Cerebellar cortex (tissue), 1 donor: ENCODE measurements around the gene LRRC4C.
"Not testable (repeated sequence)": the region's sequence is repeated elsewhere in the genome, so short reads cannot be mapped to it uniquely, and the experiment has no call there.

Source experiments
- DNase-seq: peaks from one replicate; pipeline ENCODE4 v3.0.0-alpha.2; 2015; ENCODE audit warnings: low spot score

LRRC4C gene

DNA sequence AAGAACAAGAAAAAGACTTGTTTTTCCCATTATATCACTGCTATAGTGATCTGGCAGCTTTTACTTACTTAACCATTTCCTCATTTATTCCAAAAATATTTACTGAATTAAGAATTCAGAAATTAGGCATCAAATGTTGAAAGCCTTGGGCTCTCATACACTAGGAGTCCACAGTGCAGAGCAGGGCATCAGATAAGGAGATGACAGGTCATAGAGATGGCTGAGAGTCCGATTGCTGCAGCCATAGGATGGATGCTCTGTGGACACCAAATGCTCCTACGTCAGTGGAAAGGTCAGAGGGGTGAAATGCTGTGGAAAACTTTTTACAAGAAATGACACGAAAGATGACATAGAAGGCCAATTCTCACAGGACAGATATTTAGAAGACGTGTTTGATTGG, 771.1 kb downstream of the LRRC4C start:
- no peak for DNase-seq

DNA sequence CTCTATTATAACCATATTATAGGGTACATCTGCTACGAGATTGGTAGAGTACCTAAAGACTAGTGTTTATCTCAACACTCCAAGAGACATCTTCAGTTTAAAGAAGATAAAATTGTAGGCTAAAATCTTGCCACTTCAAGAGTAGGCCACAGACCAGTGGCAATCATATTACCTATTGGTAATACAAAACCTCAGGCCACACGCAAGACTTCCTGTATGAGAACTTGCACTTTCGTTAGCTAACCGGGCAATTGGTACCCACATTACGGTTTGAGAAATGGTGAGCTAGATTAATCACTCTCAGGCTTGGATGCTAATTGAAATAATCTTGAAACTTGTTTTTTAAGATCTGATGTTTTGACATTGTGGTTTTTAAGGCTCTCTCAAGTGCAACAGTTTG, 772.7 kb downstream of the LRRC4C start:
- no peak for DNase-seq

DNA sequence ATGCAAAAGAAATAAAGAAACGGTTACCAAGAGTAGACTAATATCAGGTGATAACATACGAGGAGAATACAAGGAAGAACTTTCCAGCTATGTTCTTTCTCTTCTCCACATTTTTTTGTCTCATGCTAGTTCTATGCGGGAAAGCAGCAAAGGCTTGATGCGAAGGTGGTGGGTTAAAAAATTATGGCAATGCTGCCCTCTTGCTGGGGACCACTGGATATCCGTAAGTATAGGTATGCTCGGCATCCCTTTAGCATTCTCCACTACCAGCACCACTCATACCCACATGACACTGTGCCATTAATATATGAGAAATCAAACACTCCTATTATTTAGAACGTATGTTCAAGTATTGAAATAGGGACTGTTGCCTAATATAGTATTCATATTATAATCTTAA, 776.4 kb downstream of the LRRC4C start:
- DNase-seq = no peak

DNA sequence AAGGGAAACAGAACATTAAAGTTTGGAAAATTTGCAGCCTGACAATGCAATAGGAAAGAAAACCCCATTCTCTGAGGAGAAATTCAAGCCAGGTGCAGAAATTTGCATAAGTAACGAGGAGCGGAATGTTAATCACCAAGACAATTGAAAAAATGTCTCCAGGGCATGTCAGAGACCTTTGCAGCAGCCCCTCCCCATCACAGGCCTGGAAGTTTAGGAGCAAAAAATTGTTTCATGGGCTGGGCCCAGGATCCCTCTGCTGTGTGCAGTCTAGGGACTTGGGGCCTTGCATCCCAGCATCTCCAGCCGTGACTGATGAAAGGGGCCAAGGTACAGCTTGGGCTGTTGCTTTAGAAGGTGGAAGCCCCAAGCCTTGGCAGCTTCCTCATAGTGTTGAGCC, 780.2 kb downstream of the LRRC4C start:
- no peak for DNase-seq

DNA sequence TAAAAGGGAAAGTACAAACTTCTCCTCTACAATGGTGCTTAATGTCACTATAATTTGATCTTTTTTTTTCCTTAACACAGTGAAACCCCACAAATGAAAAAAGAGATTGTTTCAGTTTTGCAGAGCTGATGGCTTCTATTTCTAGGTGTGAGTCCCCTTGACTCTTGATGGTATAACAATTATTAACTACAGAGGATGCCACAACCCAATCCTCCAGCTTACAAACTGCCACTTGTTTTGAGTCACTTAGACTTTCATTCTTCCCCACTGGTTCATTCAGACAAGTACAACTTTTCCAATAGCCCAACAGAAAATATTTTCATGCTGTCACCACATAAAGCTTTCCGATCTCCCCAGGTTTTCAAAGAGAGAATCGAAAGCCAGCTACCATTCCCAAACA, 812.2 kb downstream of the LRRC4C start:
- no peak for DNase-seq

DNA sequence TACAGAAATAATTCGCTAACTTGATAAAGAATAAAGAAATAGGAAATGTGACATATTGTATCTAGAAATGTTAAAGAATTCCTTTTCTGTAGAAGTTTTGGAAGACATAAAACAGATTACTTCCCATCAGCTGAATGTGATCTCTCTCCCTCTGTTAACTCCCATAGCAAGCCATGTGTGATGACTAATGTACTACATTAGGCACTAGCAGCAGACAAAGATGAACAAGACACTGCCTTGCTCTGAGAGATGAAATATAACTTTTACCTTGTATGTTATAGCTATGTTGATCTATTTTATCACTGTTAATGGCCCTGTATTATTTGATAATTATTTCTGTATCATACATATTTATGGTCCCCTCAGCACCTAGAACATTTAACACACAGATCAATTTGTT, 817.2 kb downstream of the LRRC4C start:
- no peak for DNase-seq

DNA sequence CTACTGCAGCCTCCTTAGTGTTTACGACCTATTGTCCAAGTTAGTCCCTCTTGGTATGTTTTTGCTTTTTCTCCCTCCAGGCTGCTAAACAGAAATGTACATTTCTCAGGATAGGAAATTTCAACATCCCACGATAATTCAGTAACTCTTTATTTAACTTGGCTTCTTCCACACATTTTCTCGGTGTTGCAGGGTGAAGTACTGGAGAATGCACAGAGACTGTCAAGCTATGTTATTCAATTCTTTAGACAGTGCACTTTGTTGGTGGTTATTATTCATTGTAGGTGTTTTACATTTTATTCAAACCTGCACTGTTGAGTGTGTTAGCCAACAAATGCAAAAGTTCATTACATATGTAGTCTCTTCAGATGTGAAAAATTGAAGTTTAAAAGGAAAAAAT, 839.8 kb downstream of the LRRC4C start:
- no peak for DNase-seq

DNA sequence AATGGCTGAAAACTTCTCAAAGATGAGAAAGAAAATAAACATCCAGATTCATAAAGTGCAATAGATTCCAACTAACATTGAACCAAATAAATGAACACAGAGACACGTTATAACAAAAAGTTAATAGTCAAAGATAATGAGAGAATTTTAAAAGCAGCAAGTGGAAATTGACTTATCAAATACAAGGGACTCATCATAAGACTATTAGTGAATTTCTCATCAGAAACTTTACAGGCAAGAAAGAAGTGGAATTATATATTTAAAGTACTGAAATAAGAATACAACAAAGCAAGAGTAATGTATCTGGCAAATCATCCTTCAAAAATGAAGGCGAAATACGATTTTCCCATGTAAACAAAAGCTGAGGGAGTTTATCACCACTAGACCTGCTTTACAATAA, 852.7 kb downstream of the LRRC4C start:
- no peak for DNase-seq

DNA sequence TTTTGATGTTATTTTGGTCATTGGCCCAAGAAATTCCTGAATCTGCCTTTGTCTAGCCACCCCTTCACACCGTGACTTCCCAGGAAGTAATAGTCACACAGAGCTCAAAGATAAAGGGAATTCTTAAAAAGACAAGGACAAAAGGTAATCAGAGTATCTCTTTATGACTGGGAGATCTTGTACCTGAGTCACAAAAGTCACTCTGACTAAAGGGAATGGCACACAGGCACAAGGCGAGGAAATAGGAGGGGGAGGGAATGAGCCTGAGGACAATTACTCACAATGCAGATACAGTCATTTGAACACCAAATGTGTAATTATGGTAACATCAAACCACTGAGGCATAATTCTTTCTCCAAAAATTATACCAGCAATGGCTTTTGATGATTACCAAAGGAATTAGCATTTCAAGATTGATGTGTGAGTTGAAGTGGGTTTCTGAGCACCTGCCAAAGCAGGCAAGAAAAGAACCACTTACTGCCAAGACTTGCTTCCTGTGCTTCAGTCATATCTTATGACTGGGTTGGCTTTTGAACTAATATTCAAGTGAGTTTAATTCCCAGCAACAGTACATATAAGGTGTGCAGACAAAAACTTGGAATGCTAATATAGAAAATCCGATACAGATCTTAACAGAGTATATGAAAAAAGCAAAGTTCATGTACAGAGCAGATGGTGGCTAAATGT, 856.4 kb downstream of the LRRC4C start:
- DNase-seq = no peak

DNA sequence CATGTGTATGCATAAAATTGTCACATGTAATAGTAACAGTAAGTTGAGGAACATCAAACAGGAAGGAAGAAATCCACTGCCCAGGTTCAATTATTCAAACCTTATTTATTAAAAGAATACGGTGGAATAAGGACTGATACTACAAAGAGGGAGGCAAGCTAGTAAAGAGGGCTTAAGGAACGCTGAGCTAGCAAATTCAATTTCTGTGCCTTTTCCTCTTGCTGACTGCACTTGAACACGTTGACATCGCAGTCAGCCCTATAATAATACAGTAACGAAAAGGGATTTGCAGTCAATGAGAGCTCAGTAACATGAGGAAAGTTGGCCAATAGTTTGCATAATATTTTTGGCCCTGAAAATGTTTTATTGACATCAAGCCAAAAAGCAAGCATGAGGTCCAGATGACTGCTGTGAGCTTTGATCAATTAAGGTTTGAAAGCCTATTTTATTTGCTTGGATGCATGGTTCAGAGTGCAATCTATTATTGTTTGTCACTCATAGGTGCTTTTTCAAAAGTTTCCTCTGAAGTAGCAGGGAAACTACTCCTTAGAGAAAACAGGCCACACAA, 861.8 kb downstream of the LRRC4C start:
- DNase-seq = no peak

DNA sequence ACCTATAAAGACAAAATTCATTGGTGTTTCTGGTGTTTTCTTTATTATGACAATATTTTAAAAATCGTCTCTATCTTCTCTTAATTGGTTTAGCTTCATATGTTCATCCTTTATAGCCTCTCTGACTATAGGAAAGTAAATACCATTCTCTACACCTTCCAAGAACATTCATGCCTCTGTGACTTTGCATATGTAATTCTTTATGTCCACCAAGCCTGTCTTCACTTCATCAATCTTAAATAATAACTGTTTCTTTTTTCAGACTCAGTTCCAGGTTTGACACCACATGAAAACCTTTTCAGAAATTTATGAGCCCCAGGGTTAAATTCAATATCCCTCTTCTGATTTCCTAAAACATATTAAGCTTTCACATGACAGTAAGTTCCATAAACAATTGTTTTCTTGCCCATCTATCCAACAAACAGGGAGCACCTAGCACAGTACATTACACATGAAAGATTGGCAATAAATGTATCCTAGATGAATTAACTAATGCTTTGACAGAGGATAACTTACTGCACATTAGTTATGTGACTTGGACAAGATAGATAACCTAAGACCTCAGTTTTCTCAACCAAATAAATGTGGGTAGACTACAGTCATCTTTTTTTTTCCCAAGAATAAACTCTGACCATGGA, 886.1 kb downstream of the LRRC4C start:
- no peak for DNase-seq

DNA sequence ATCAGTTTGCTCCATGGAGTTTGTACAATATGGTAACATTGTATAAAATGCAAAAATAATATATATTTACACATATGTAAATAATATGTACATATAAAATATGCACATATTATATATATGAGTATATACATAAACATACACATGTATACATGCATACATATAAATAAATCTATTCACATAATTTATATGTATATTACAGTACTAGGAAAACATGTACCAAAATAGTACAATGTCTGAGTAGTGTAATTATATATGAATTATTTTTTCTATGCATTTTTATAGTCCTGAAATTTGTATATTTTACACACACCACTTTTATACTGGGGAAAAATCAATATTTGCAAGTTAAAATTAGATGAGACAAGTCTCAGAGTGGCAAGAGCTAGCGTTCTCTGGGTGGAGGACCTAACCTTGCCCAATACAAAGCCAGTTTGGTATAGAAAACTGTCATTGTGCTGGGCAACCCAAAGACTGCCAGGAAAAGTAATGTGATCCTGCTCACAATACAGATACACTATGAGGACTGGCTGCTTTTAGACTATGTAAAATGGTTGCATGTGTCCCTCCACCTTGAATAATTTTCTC, 889.4 kb downstream of the LRRC4C start:
- no peak for DNase-seq

DNA sequence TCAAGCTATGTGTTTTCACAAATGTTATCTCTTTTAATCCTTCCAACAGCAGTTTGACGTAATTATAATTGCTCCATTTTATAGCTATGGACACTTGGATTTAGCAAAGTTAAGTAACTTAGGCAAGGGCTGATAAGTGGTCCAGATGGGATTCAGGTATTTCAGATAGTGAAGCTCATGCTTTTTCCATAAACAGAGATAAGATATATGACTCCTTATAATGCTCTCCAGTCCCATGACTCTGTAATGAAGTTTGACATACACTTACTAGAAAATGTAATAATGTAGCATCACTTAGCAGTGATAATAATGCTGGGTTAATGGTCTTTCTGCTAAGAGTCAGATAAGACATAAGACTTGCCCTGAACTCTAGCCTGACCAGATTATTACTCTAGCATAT, 892.1 kb downstream of the LRRC4C start:
- no peak for DNase-seq

DNA sequence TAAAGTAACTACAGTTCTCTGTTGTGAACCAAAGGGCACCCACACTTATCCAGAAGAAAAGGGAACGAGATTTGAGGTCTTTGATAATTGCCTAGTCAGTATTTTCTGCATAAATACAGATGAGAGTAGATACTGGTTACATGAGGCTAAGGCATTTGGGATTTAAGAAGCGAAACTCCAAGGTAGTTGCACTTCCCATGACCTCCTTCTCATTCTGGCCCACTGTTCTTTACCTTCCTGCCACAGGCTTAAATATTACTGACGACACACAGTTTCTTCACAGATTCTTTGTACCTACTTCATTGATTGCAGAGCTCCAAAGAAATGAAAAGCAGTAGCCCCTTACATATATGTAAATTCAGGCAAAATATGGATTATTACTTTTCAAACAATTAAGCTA, 915.3 kb downstream of the LRRC4C start:
- no peak for DNase-seq

DNA sequence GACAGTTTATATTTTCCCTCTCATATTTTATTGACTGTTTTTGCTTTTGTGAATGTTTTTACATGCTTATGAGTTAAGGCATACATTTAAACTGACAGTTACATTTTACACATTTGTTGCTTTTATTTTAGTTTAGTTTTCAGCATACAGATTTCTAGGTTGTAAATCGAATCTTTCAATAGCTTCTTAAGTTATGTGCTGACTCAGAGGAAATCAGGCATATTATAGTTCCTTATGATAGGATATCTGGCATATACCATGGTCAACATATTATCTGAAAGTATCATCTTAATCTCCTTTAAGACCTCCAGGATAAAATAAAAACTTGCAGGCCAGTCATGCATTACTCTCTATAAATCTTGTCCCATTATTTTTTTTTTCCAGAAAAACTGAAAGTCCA, 916.6 kb downstream of the LRRC4C start:
- no peak for DNase-seq

DNA sequence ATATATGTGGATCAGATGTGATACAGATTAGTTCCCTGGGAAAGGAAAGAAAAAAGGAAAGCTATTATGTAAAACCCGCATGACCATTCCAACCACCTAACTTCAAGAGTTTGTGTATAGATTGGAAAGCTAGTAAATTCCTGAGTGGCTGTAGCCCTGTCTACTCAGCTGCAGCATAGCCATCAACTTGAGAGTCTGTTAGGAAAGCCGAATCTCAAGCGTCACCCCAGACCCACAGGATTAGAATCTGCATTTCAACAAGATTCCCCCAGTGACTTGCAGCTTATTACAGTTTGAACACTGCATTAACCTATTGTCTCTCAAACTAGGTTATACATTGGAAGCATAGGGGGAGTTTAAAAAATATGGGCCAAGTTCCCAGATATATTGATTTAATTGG, 921.7 kb downstream of the LRRC4C start:
- DNase-seq = no peak

DNA sequence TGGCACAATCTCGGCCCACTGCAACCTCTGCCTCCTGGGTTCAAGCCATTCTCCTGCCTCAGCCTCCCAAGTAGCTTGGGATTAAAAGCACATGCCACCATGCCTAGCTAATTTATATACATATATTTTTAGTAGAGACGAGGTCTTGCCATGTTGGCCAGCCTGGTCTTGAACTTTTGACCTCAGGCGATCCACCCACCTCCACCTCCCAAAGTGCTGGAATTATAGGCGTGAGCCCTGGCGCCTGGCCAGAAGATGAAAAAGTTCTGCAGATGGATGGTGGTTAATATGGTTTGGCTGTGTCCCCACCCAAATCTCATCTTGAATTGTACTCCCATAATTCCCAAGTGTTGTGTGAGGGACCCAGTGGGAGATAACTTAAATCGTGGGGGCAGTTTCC, 937.4 kb downstream of the LRRC4C start:
- not testable (repeated sequence) for DNase-seq

DNA sequence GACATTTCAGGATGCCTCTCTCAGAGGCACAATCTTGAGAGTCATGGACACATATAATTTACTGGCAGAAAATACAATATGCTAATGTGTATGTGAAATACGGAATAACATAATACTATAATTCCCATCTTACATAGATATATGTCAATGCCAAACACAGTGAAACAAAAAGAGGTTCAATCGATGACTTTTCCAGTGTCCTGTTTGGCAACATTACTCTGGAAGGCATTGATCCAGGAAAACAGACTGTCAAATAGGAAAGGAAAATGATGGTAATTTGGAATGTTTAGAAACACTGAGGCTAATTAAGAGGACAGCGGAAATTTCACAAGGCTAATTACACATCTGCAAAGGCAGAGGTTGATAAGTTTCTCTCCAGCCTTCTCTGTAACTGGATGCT, 942.3 kb downstream of the LRRC4C start:
- no peak for DNase-seq

DNA sequence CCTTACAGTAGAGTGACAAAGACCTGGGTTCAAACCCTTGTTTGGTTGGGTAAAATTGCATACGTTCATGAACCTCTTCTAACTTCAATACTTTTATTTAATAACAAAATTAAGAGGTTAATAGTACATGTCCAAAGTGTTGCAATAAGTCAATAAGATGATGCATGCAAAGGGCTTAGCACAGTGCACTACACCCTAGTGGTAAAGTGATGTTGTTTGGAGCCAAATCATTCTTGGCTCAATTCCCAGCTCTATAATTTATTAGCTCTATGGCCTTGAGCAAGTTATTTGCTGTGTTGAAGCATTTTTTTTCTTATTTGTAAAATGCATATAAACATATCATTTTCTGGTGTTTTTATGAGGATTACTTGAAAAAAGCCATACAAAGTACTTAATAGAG, 945.3 kb downstream of the LRRC4C start:
- no peak for DNase-seq

DNA sequence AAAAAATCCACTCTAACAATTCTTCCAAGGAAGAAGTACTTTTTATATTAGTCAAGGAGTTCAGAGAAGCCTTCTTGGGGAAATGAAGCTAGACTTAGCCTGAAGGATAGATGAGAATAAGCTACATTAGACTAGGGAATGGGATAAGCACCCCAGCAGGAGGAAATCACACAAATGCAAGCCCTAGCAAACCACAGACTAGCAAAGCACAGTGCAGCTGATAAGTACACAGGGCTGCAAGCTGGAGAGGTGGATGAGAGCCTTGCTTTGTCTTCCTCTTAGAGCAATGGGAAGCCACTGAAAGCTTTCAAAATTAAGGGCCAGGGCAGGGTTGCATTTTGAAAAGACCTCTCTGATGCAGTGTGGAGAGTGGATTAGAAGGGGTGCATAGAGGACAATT, 946.2 kb downstream of the LRRC4C start:
- no peak for DNase-seq

DNA sequence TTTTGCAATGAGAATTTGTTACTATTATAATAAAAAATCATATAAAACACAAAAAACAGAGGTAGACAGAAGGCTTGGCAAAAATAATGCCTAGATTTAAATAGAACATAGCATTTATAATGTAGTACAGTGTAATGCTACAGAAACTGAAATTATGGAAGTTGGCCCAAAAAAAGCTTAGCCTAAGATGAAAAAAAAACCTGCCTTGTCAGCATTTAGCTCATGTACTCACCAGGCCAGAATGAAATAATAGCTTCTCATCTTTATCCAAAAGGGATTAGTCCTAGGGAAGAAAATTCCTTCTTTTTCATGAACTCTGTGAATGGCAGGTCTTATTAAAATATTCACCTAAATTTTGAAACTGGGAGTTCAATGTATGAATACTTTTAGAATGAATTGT, 951.1 kb downstream of the LRRC4C start:
- DNase-seq = no peak

DNA sequence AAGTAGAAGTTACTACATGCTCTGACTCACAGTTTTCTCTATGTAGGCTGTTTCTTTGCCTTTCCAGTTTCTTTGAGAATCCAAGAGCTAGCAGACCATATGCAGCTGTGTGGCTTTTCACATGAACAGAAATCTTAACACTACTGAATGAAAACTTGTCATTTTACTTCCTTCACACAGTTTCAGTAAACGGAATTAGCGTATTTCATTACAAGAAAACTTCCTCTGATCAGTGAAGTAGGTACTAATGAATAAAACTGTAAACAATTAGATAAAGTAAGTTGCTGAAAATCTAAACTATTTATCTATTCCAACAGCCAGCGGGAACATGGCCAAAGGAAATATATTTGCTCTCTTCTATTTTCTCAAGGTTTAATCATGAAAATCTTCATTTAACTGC, 953.2 kb downstream of the LRRC4C start:
- DNase-seq = no peak

DNA sequence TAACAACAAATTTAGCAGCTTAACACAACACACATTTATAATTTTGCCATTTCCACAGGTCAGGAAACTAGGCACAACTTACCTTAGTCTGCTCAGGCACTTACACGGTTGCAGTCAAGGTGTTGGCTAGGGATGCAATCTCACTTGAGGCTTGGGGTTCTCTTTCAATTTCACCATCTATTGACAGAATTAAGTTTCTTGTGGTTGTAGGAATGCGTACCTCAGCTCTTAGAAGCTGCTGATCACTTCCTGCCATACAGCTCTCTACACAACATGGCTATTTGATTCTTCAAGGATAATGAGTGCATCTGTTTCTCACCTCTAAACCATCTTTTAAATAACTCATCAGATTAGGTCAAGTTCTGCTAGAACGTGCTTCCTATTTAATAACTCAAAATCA, 968.1 kb downstream of the LRRC4C start:
- DNase-seq = no peak

DNA sequence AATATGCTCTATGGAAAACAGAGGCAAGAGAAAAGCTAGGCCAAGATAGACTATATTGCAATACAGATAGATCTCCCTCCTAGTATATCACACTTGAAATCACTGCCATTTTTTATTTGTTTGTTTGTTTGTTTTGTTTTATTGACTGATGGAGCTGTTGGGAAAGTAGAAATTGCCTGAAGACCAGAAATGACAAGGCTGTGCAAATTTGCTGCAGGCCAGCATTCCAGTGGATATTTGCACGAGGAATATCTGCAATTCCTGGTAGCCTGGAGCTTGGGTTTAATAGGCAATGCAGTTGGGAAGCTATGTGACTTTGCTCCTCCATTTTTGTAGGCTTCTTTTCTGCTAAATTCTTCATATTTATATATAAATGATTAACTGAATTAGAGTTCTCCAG, 991.7 kb downstream of the LRRC4C start:
- no peak for DNase-seq
